ENCODE results near the gene SYT1. TPM values are rescaled to one million over a fixed set of nuclear protein-coding genes. Genes with fewer than 3 reads are reported as not detected.

The SYT1 gene
- total RNA-seq, 2 donors from 2014 or later: 6.1 to 11.5 TPM

GRCh38 chr12:79262938-79263337, 398.4 kb downstream of the SYT1 start:
- Histone ChIP-seq H3K9me3 (no peaks in the 10 kb centered on the region), H3K27me3 (replicated peaks; ENCODE audit: insufficient read depth) (no peaks in the 10 kb centered on the region), H3K36me3 (no peaks in the 10 kb centered on the region), H3K4me1 (replicated peaks) (no peaks in the 10 kb centered on the region), H3K27ac (no peak overlapping the region), H3K4me3 (no peak overlapping the region)
- WGBS: 69% methylated on average over 3 of the region's 3 CpGs
- no peak for DNase-seq (ENCODE audit: low spot score)
- TF ChIP-seq POLR2AphosphoS5 (IDR thresholded peaks at IDR 0.05): no peak
- no peak for TF ChIP-seq POLR2A (IDR thresholded peaks at IDR 0.05)
- TF ChIP-seq CTCF (IDR thresholded peaks at IDR 0.05): no peak
- intact Hi-C loops (cut with DNase I): no loop called here

DNA sequence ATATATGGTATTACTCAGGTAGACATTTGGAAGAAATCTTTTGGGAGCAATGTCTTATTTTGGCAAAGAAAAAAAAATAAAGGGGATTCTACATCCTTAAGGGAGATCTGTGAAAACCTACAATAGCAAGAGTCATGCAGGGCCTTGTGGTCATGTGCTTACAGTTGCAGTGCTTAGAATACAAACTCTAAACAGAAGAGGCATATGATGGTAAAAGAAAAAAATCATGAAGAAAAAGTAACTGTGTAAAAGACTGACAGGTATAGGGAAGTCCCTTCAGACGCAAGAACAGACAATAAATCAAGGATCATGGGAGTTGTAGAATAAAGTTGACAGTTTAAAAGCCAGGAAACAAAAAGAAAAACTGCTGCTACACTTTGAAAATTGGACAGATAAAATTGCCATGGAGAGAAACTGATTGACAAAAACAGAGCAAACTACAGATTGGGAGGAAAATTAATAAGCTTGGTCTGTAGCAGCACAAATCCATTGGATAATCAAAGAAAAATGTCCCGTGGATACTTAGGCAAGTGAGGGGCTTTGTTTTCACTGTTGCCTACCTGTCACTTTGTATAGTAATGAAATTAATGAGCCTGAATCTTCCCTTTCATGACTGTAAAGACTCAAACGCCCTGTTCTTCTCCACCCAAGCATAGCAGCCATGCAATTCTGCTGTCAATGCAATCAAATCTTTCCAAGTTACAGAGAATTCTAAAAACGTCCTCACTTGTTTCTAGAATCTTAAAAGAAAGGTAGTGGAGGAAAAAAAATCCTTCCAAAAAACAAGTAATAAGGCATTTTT, 402.0 kb downstream of the SYT1 start:
- Histone ChIP-seq H3K27me3 (replicated peaks; ENCODE audit: insufficient read depth) (no peaks in the 10 kb centered on the region), H3K9me3 (no peaks in the 10 kb centered on the region), H3K27ac (no peak overlapping the region), H3K4me3 (no peak overlapping the region), H3K4me1 (replicated peaks) (no peaks in the 10 kb centered on the region), H3K36me3 (no peaks in the 10 kb centered on the region)
- TF ChIP-seq CTCF (IDR thresholded peaks at IDR 0.05) (no peak), POLR2AphosphoS5 (IDR thresholded peaks at IDR 0.05) (no peak), POLR2A (IDR thresholded peaks at IDR 0.05) (no peak)
- 35% methylated on average over 4 of the region's 4 CpGs for WGBS
- no peak for DNase-seq (ENCODE audit: low spot score)
- intact Hi-C loops (cut with DNase I): no loop called here

- Histone ChIP-seq H3K4me3 (no peak overlapping the region), H3K4me1 (replicated peaks) (no peaks in the 10 kb centered on the region), H3K27ac (no peak overlapping the region), H3K9me3 (no peaks in the 10 kb centered on the region), H3K36me3 (no peaks in the 10 kb centered on the region), H3K27me3 (replicated peaks; ENCODE audit: insufficient read depth) (no peaks in the 10 kb centered on the region)
- TF ChIP-seq CTCF (IDR thresholded peaks at IDR 0.05): no peak
- TF ChIP-seq POLR2AphosphoS5 (IDR thresholded peaks at IDR 0.05): no peak
- no peak for TF ChIP-seq POLR2A (IDR thresholded peaks at IDR 0.05)
- DNase-seq (ENCODE audit: low spot score): no peak
- WGBS: 54% methylated on average over 2 of the region's 2 CpGs
- intact Hi-C loops (cut with DNase I): no loop called here
Observed at GRCh38 chr12:79267580-79267979, 403.0 kb downstream of the SYT1 start.

DNA sequence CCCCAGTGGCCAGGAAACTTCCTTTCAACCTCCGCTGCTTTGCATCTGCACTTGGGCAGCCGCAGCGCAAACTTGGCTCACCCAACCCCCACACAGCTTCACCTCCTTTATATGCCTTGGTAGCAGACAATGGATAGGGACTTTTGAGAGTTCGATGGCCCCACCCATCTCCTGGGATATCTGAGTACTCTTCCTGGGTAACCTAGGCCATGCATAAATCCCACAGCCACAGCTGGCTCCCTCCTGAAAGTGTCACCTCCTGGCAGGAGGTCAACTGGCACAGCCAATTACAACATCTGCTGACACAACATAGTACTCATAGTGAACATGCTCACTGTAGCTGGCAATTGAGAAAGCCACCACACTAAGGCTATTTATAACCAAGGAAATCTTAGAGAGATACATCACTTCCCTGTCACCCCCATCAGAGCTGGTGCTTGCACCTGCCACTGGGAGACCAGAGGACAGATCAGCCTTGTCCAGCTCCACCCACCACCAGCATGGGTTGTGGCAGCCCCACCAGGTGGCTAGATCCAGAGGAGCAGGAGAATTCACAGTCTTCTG, 410.0 kb downstream of the SYT1 start:
- 98% methylated on average over 4 of the region's 4 CpGs for WGBS
- intact Hi-C loops (cut with DNase I): no loop called here
- Histone ChIP-seq H3K27ac (no peak overlapping the region), H3K4me1 (replicated peaks) (no peaks in the 10 kb centered on the region), H3K4me3 (no peak overlapping the region), H3K36me3 (no peaks in the 10 kb centered on the region), H3K9me3 (no peaks in the 10 kb centered on the region), H3K27me3 (replicated peaks; ENCODE audit: insufficient read depth) (no peaks in the 10 kb centered on the region)
- TF ChIP-seq POLR2A (IDR thresholded peaks at IDR 0.05): no peak
- DNase-seq (ENCODE audit: low spot score): no peak

- H3K36me3 ChIP-seq: no peaks in the 10 kb centered on the region
- WGBS: 90% methylated on average over 2 of the region's 2 CpGs
- H3K4me3 ChIP-seq: no peak overlapping the region
- no peak for TF ChIP-seq CTCF (IDR thresholded peaks at IDR 0.05)
- TF ChIP-seq POLR2A (IDR thresholded peaks at IDR 0.05): no peak
- TF ChIP-seq POLR2AphosphoS5 (IDR thresholded peaks at IDR 0.05): no peak
- no peaks in the 10 kb centered on the region for H3K9me3 ChIP-seq
- intact Hi-C loops (cut with DNase I): no loop called here
- no peak overlapping the region for H3K27ac ChIP-seq
- no peaks in the 10 kb centered on the region for H3K27me3 ChIP-seq (replicated peaks; ENCODE audit: insufficient read depth)
- DNase-seq (ENCODE audit: low spot score): no peak
- no peaks in the 10 kb centered on the region for H3K4me1 ChIP-seq (replicated peaks)
Observed at GRCh38 chr12:79275631-79276030, 411.1 kb downstream of the SYT1 start.

Data from prostate gland (tissue), 2 donors.